HepG2 (cell line): ENCODE data around the gene SBK2. TPM values are rescaled to one million over a fixed set of nuclear protein-coding genes. Genes with fewer than 3 reads are reported as not detected.
A peak's percentile ranks its signal among the peaks of the same experiment; 100 is the strongest.

Experiments
- MEIS1 ChIP-seq: sonication (generic); formaldehyde crosslinking; IDR thresholded peaks from 2 replicates; pipeline ENCODE4 v1.9.0; 2021; ENCODE audit warnings: mild to moderate bottlenecking, missing genetic modification reagents, moderate library complexity, borderline replicate concordance
- REXO4 ChIP-seq: sonication (generic); formaldehyde crosslinking; IDR thresholded peaks from 2 replicates; pipeline ENCODE4 v1.8.0; 2022; ENCODE audit warnings: missing genetic modification reagents, mild to moderate bottlenecking, borderline replicate concordance
- TCF7L2 ChIP-seq: IDR thresholded peaks from 2 replicates; pipeline ENCODE4 v1.6.1; 2011; ENCODE audit warnings: mild to moderate bottlenecking, low read depth, low read length, moderate library complexity
- TRIM22 ChIP-seq: fragments of 450-650 bp; IDR thresholded peaks from 2 replicates; pipeline ENCODE4 v1.6.1; 2017
- WIZ ChIP-seq: sonication (generic); formaldehyde crosslinking; IDR thresholded peaks from 2 replicates; pipeline ENCODE4 v1.5.1; 2020; ENCODE audit warnings: mild to moderate bottlenecking, missing genetic modification reagents
- ZNF468 ChIP-seq: sonication (generic); formaldehyde crosslinking; IDR thresholded peaks from 2 replicates; pipeline ENCODE4 v1.8.0; 2022; ENCODE audit warnings: mild to moderate bottlenecking, moderate library complexity, missing genetic modification reagents
- polyA plus RNA-seq, 8 experiments: library from polyadenylated mRNA; depleted of rRNA in 3 of 8; stranded (reverse) in 7 of 8; unstranded in 1 of 8; fragments of >200 nt; fragmentation: Illumina TruSeq in 4 of 8; extraction: Trizol in 4 of 8; gene quantifications; 2 replicates each; pipeline versions ENCODE4 v1.2.1 to v1.2.3, GENCODE V29; 2011 to 2016; ENCODE audit warnings: low read depth in 4 of 8, missing spikeins in 1 of 8, mixed read lengths in 1 of 8; ENCODE audit not compliant: insufficient read depth in 1 of 8
- total RNA-seq, 5 experiments: library from RNA; depleted of rRNA; stranded (reverse); fragments of >200 nt; fragmentation: Illumina TruSeq; extraction: Trizol; gene quantifications; 2 replicates each; pipeline ENCODE4 v1.2.3, GENCODE V29; 2016; ENCODE audit warnings: low read depth in 1 of 5
- TF ChIP-seq, protein P1 (sequence below): sonication (generic); formaldehyde crosslinking; IDR thresholded peaks from 2 replicates; pipeline ENCODE4 v1.4.0; 2020; ENCODE audit warnings: mild to moderate bottlenecking, low read depth, missing genetic modification reagents

The SBK2 gene
- total and polyA plus RNA-seq, 2 of the 13 experiments (the other 11 are each of a cell fraction or from before 2014, with no cell fraction given): 0.24 TPM; not detected in 1

DNA sequence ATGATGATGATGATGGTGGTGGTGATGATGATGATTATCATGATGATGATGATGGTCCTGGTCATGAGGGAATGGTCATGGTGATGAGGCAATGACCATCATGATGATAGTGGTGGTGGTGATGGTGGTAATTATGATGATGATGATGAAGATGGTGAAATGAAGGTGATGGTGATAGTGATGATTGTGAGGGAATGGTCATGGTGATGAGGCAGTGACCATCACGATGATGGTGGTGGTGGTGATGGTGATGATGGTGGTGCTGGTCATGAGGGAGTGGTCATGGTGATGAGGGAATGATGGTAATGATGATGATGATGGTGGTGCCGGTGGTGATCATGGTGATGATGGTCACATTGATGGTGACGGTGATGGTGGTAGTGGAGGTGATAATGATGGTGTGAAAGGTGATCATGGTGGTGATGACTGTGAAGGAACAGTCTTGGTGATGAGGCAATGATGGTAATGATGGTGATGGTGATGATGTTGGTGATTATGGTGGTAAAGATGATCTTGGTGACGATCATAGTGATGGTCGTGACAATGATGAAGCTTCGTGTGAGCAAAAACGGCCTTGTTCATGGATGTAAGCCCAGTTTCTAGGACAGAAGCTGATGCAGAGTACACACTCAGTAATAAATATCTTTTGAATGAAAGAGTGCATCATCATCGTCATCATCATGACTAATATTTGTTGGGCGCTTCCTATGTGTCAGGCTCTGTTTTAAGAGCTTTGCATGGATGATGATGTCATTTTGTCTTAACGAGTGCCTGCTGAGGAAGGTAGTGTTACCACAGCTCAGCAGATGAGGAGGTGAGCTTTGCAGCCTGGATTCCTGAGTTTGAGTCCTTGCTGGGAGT, 17.3 kb downstream of the SBK2 start (continued):
- TF ChIP-seq, protein P1, sequence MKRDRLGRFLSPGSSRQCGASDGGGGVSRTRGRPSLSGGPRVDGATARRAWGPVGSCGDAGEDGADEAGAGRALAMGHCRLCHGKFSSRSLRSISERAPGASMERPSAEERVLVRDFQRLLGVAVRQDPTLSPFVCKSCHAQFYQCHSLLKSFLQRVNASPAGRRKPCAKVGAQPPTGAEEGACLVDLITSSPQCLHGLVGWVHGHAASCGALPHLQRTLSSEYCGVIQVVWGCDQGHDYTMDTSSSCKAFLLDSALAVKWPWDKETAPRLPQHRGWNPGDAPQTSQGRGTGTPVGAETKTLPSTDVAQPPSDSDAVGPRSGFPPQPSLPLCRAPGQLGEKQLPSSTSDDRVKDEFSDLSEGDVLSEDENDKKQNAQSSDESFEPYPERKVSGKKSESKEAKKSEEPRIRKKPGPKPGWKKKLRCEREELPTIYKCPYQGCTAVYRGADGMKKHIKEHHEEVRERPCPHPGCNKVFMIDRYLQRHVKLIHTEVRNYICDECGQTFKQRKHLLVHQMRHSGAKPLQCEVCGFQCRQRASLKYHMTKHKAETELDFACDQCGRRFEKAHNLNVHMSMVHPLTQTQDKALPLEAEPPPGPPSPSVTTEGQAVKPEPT (CRISPR knock-in tag): no peak
- TF ChIP-seq WIZ (CRISPR knock-in tag) (no peak), MEIS1 (CRISPR knock-in tag) (no peak), TRIM22 (0 out of 2 replicates have a peak, but pooled peaks have one; percentile 13), ZNF468 (CRISPR knock-in tag) (no peak), TCF7L2 (no peak), REXO4 (CRISPR knock-in tag) (no peak)
